ENCODE results near the gene DVL2. TPM values are rescaled to one million over a fixed set of nuclear protein-coding genes. Genes with fewer than 3 reads are reported as not detected.

The DVL2 gene
- total and polyA plus RNA-seq, 5 donors = 14.6 to 26.1 (median 20.8) TPM

GRCh38 chr17:7263801-7264078 lies 29.4 kb upstream of the DVL2 start:
- ATAC-seq = no peak
- WGBS = 49% methylated on average over 4 of the region's 4 CpGs
- H3K4me3 ChIP-seq (ENCODE audit: low read length) = no peak overlapping the region
- H3K27ac ChIP-seq (ENCODE audit: low read length) = no peak overlapping the region
- H3K27me3 ChIP-seq (ENCODE audit: control insufficient read depth, insufficient read depth) = no peaks in the 10 kb centered on the region
- no peaks in the 10 kb centered on the region for H3K4me1 ChIP-seq (ENCODE audit: control insufficient read depth, insufficient read depth, low read length)
- intact Hi-C loops (cut with DNase I) = no loop called here
- H3K9me3 ChIP-seq (ENCODE audit: control insufficient read depth, low read length) = no peaks in the 10 kb centered on the region
- no peak for DNase-seq

GRCh38 chr17:7262935-7263800 lies 28.9 kb upstream of the DVL2 start:
- intact Hi-C loops (cut with DNase I) = no loop called here
- Histone ChIP-seq H3K4me1 (ENCODE audit: control insufficient read depth, insufficient read depth, low read length) (no peaks in the 10 kb centered on the region), H3K27ac (ENCODE audit: low read length) (no peak overlapping the region), H3K27me3 (ENCODE audit: control insufficient read depth, insufficient read depth) (no peaks in the 10 kb centered on the region), H3K4me3 (ENCODE audit: low read length) (no peak overlapping the region), H3K9me3 (ENCODE audit: control insufficient read depth, low read length) (no peaks in the 10 kb centered on the region)
- peak; percentile 10 to 13 for ATAC-seq
- DNase-seq = peak in 2 of 3 donors; percentile 2 to 57
- WGBS = 7% methylated on average over 26 of the region's 26 CpGs

GRCh38 chr17:7262192-7262934 lies 28.0 kb upstream of the DVL2 start, which contains the start of gene CLDN7:
TSS of gene CLDN7 (minus strand) at chr17:7262478. CDS start at chr17:7262043, 435 bp downstream.
- intact Hi-C loops (cut with DNase I) = no loop called here
- H3K27ac ChIP-seq (ENCODE audit: low read length) = no peak within 1 kb of the TSS

GRCh38 chr17:7261379-7262191 lies 27.3 kb upstream of the DVL2 start:
- peak; percentile 11 to 22 for ATAC-seq
- Histone ChIP-seq H3K4me3 (ENCODE audit: low read length) (peak overlapping the region; percentile 36), H3K4me1 (ENCODE audit: control insufficient read depth, insufficient read depth, low read length) (no peaks in the 10 kb centered on the region), H3K27ac (ENCODE audit: low read length) (no peak overlapping the region), H3K27me3 (ENCODE audit: control insufficient read depth, insufficient read depth) (no peaks in the 10 kb centered on the region), H3K9me3 (ENCODE audit: control insufficient read depth, low read length) (no peaks in the 10 kb centered on the region)
- intact Hi-C loops (cut with DNase I) = no loop called here
- DNase-seq = peak in 2 of 3 donors; percentile 58 to 64
- WGBS = 7% methylated on average over 71 of the region's 71 CpGs

More at GRCh38 chr17:7262192-7262934, 28.0 kb upstream of the DVL2 start, which contains the start of gene CLDN7:
- 7% methylated on average over 64 of the region's 64 CpGs for WGBS
- DNase-seq (no peak), ATAC-seq (peak in 1 of 2 donors; percentile 25)
- peak within 1 kb of the TSS; percentile 36 for H3K4me3 ChIP-seq (ENCODE audit: low read length)
- no peaks in the 10 kb centered on the region for H3K27me3 ChIP-seq (ENCODE audit: control insufficient read depth, insufficient read depth)
- no peaks in the 10 kb centered on the region for H3K9me3 ChIP-seq (ENCODE audit: control insufficient read depth, low read length)
- no peaks in the 10 kb centered on the region for H3K4me1 ChIP-seq (ENCODE audit: control insufficient read depth, insufficient read depth, low read length)

GRCh38 chr17:7260651-7261378 lies 26.5 kb upstream of the DVL2 start:
- H3K4me3 ChIP-seq (ENCODE audit: low read length) = peak overlapping the region; percentile 36
- no peaks in the 10 kb centered on the region for H3K27me3 ChIP-seq (ENCODE audit: control insufficient read depth, insufficient read depth)

GRCh38 chr17:7260151-7260550 lies 25.8 kb upstream of the DVL2 start:
- Histone ChIP-seq H3K9me3 (ENCODE audit: control insufficient read depth, low read length) (no peaks in the 10 kb centered on the region), H3K4me1 (ENCODE audit: control insufficient read depth, insufficient read depth, low read length) (no peaks in the 10 kb centered on the region), H3K27ac (ENCODE audit: low read length) (no peak overlapping the region), H3K27me3 (ENCODE audit: control insufficient read depth, insufficient read depth) (no peaks in the 10 kb centered on the region), H3K4me3 (ENCODE audit: low read length) (no peak overlapping the region)
- peak in 1 of 3 donors; percentile 7 for DNase-seq
- intact Hi-C loops (cut with DNase I) = no loop called here
- 85% methylated on average over 4 of the region's 4 CpGs for WGBS
- peak in 1 of 2 donors; percentile 6 for ATAC-seq

More at GRCh38 chr17:7260651-7261378, 26.5 kb upstream of the DVL2 start:
- no peak overlapping the region for H3K27ac ChIP-seq (ENCODE audit: low read length)
- H3K4me1 ChIP-seq (ENCODE audit: control insufficient read depth, insufficient read depth, low read length) = no peaks in the 10 kb centered on the region
- intact Hi-C loops (cut with DNase I) = no loop called here
- WGBS = 8% methylated on average over 54 of the region's 54 CpGs
- no peaks in the 10 kb centered on the region for H3K9me3 ChIP-seq (ENCODE audit: control insufficient read depth, low read length)
- DNase-seq = peak; percentile 39 to 78 (median 73)
- peak; percentile 52 to 59 for ATAC-seq

- H3K27ac ChIP-seq (ENCODE audit: low read length) = no peak overlapping the region
- H3K27me3 ChIP-seq (ENCODE audit: control insufficient read depth, insufficient read depth) = no peaks in the 10 kb centered on the region
- ATAC-seq (no peak), DNase-seq (peak in 1 of 3 donors; percentile 3)
- WGBS = 93% methylated on average over 6 of the region's 6 CpGs
- no peaks in the 10 kb centered on the region for H3K9me3 ChIP-seq (ENCODE audit: control insufficient read depth, low read length)
- H3K4me3 ChIP-seq (ENCODE audit: low read length) = no peak overlapping the region
- no peaks in the 10 kb centered on the region for H3K4me1 ChIP-seq (ENCODE audit: control insufficient read depth, insufficient read depth, low read length)
- intact Hi-C loops (cut with DNase I) = no loop called here
Measured at GRCh38 chr17:7259555-7259889, 25.2 kb upstream of the DVL2 start.

- ATAC-seq = no peak
- peak in 1 of 3 donors; percentile 35 for DNase-seq
- Histone ChIP-seq H3K9me3 (ENCODE audit: control insufficient read depth, low read length) (no peaks in the 10 kb centered on the region), H3K4me1 (ENCODE audit: control insufficient read depth, insufficient read depth, low read length) (no peaks in the 10 kb centered on the region), H3K27ac (ENCODE audit: low read length) (no peak overlapping the region), H3K27me3 (ENCODE audit: control insufficient read depth, insufficient read depth) (no peaks in the 10 kb centered on the region), H3K4me3 (ENCODE audit: low read length) (no peak overlapping the region)
- WGBS = 80% methylated on average over 7 of the region's 7 CpGs
- intact Hi-C loops (cut with DNase I) = no loop called here
Measured at GRCh38 chr17:7258731-7259554, 24.6 kb upstream of the DVL2 start.

- Histone ChIP-seq H3K27ac (ENCODE audit: low read length) (no peak overlapping the region), H3K9me3 (ENCODE audit: control insufficient read depth, low read length) (no peaks in the 10 kb centered on the region), H3K4me3 (ENCODE audit: low read length) (no peak overlapping the region), H3K4me1 (ENCODE audit: control insufficient read depth, insufficient read depth, low read length) (no peaks in the 10 kb centered on the region), H3K27me3 (ENCODE audit: control insufficient read depth, insufficient read depth) (no peaks in the 10 kb centered on the region)
- DNase-seq (no peak), ATAC-seq (no peak)
- WGBS = 88% methylated on average over 8 of the region's 8 CpGs
- intact Hi-C loops (cut with DNase I) = no loop called here
Measured at GRCh38 chr17:7256766-7257456, 22.6 kb upstream of the DVL2 start.
